PFSK-1 (cell line): ENCODE measurements around the gene SAMD13.

Source experiments
- POLR2AphosphoS5 ChIP-seq: IDR thresholded peaks from 2 replicates; pipeline ENCODE4 v1.6.1; 2012; ENCODE audit warnings: low read depth, mild to moderate bottlenecking, control low read depth, low read length, moderate library complexity
- SIN3A ChIP-seq: IDR thresholded peaks from 2 replicates; pipeline ENCODE4 v1.6.1; 2012; ENCODE audit warnings: mild to moderate bottlenecking, low read length, moderate library complexity, borderline replicate concordance; ENCODE audit not compliant: insufficient read depth
- TAF1 ChIP-seq: IDR thresholded peaks from 2 replicates; pipeline ENCODE4 v1.6.1; 2012; ENCODE audit warnings: low read length, control low read depth, borderline replicate concordance; ENCODE audit not compliant: insufficient read depth
- TF ChIP-seq, protein P1 (sequence below), 2 experiments: IDR thresholded peaks; 2 replicates each; pipeline versions ENCODE4 v1.6.1 to v1.8.0; 2011 to 2012; ENCODE audit warnings: low read depth in 2 of 2, low read length in 2 of 2, control low read depth in 1 of 2, inconsistent platforms in 1 of 2, mild to moderate bottlenecking in 1 of 2, moderate library complexity in 1 of 2; ENCODE audit not compliant: insufficient read depth in 1 of 2

DNA sequence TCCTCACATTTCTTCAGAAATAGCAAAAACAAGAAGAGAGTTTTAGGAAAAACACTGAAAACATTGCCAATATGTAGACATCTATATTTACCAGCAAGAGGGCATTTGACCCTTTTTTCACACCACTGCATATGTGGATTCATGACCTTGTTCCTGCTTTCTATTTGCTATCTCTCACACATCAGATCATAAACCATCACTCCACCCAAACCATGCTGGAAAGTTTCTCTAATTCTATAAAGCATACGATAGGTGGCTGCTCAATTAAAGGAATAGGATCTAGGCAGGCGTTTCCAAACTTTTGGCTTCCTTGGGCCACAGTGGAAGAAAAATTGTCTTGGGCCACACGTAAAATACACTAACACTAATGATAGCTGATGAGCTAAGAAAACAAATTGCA is 35.6 kb upstream of the SAMD13 start:
- TF ChIP-seq, protein P1, sequence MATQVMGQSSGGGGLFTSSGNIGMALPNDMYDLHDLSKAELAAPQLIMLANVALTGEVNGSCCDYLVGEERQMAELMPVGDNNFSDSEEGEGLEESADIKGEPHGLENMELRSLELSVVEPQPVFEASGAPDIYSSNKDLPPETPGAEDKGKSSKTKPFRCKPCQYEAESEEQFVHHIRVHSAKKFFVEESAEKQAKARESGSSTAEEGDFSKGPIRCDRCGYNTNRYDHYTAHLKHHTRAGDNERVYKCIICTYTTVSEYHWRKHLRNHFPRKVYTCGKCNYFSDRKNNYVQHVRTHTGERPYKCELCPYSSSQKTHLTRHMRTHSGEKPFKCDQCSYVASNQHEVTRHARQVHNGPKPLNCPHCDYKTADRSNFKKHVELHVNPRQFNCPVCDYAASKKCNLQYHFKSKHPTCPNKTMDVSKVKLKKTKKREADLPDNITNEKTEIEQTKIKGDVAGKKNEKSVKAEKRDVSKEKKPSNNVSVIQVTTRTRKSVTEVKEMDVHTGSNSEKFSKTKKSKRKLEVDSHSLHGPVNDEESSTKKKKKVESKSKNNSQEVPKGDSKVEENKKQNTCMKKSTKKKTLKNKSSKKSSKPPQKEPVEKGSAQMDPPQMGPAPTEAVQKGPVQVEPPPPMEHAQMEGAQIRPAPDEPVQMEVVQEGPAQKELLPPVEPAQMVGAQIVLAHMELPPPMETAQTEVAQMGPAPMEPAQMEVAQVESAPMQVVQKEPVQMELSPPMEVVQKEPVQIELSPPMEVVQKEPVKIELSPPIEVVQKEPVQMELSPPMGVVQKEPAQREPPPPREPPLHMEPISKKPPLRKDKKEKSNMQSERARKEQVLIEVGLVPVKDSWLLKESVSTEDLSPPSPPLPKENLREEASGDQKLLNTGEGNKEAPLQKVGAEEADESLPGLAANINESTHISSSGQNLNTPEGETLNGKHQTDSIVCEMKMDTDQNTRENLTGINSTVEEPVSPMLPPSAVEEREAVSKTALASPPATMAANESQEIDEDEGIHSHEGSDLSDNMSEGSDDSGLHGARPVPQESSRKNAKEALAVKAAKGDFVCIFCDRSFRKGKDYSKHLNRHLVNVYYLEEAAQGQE (IDR thresholded peaks at IDR 0.05; ENCODE audit: insufficient read depth in 1 of 2, low read depth in 2 of 2, low read length in 2 of 2): no peak
- TF ChIP-seq TAF1: no peak
- no peak for TF ChIP-seq POLR2AphosphoS5
- TF ChIP-seq SIN3A: no peak
